GM23338 (cell line): ENCODE measurements around the gene TBC1D2B. TPM values are rescaled to one million over a fixed set of nuclear protein-coding genes. Genes with fewer than 3 reads are reported as not detected.
"Not testable (repeated sequence)": the region's sequence is repeated elsewhere in the genome, so short reads cannot be mapped to it uniquely, and the experiment has no call there.

Source experiments
- ATAC-seq: fragments of 200-7000 bp; cut with Tn5 transposase; 3 replicates; pipeline ENCODE4 v1.9.1; 2020
- DNase-seq: peaks from one replicate; pipeline ENCODE4 v3.0.0-alpha.2; 2015; ENCODE audit warnings: low spot score
- H2AFZ ChIP-seq: fragments of 200-600 bp; sonication (generic); 2 replicates; pipeline ENCODE4 v1.8.0; 2016; ENCODE audit warnings: antibody characterized with exemption, mild to moderate bottlenecking, moderate library complexity
- H3F3A ChIP-seq: fragments of 200-600 bp; sonication (generic); replicated peaks from 2 replicates; pipeline ENCODE4 v1.8.0; 2017; ENCODE audit warnings: antibody characterized with exemption, mixed run types, low read depth
- H3K27ac ChIP-seq: fragments of 200-600 bp; sonication (generic); 2 replicates; pipeline ENCODE4 v1.6.1; 2016; ENCODE audit warnings: low read depth
- H3K27me3 ChIP-seq: fragments of 200-600 bp; sonication (generic); 2 replicates; pipeline ENCODE4 v1.8.0; 2016; ENCODE audit warnings: mild to moderate bottlenecking, mixed run types, moderate library complexity; ENCODE audit not compliant: insufficient read depth
- H3K36me3 ChIP-seq: fragments of 200-600 bp; sonication (generic); 2 replicates; pipeline ENCODE4 v1.8.0; 2016; ENCODE audit warnings: mild to moderate bottlenecking; ENCODE audit not compliant: insufficient read depth
- H3K4me1 ChIP-seq: fragments of 200-600 bp; sonication (generic); 2 replicates; pipeline ENCODE4 v1.8.0; 2016; ENCODE audit warnings: mild to moderate bottlenecking, moderate library complexity; ENCODE audit not compliant: insufficient read depth
- H3K4me2 ChIP-seq: fragments of 200-600 bp; sonication (generic); 2 replicates; pipeline ENCODE4 v1.7.1; 2017; ENCODE audit warnings: mixed run types
- H3K4me3 ChIP-seq: fragments of 200-600 bp; sonication (generic); 2 replicates; pipeline ENCODE4 v1.6.1; 2016; ENCODE audit warnings: mixed run types
- H3K79me2 ChIP-seq: fragments of 200-600 bp; sonication (generic); replicated peaks from 2 replicates; pipeline ENCODE4 v1.8.0; 2017; ENCODE audit warnings: mild to moderate bottlenecking; ENCODE audit not compliant: insufficient read depth
- H3K9me2 ChIP-seq: fragments of 200-600 bp; sonication (generic); 2 replicates; pipeline ENCODE4 v1.8.0; 2017; ENCODE audit not compliant: insufficient read depth
- H4K20me1 ChIP-seq: fragments of 200-600 bp; sonication (generic); replicated peaks from 2 replicates; pipeline ENCODE4 v1.8.0; 2017; ENCODE audit warnings: mild to moderate bottlenecking; ENCODE audit not compliant: insufficient read depth
- H3K27ac Mint-ChIP-seq: 2 replicates; pipeline ENCODE4 v1.8.0; 2020; ENCODE audit warnings: inconsistent platforms, mild to moderate bottlenecking, moderate library complexity, mixed read lengths
- H3K27me3 Mint-ChIP-seq: 3 replicates; pipeline ENCODE4 v1.8.0; 2022; ENCODE audit warnings: low read depth, mild to moderate bottlenecking, moderate library complexity, mixed read lengths, inconsistent platforms; ENCODE audit not compliant: insufficient read depth, poor library complexity
- H3K36me3 Mint-ChIP-seq: 3 replicates; pipeline ENCODE4 v1.8.0; 2021; ENCODE audit warnings: low read depth, mild to moderate bottlenecking, inconsistent platforms, moderate library complexity, mixed read lengths
- H3K4me1 Mint-ChIP-seq: 3 replicates; pipeline ENCODE4 v1.8.0; 2020; ENCODE audit warnings: mild to moderate bottlenecking, inconsistent platforms, mixed read lengths
- H3K4me3 Mint-ChIP-seq: 3 replicates; pipeline ENCODE4 v1.8.0; 2021; ENCODE audit warnings: moderate library complexity, mild to moderate bottlenecking, inconsistent platforms, mixed read lengths
- H3K9me3 Mint-ChIP-seq: 3 replicates; pipeline ENCODE4 v1.8.0; 2020; ENCODE audit warnings: moderate library complexity, mild to moderate bottlenecking, inconsistent platforms, mixed read lengths
- POLR2AphosphoS5 ChIP-seq: IDR thresholded peaks from 2 replicates; pipeline ENCODE4 v1.6.1; 2016; ENCODE audit warnings: antibody characterized with exemption, low read depth
- polyA plus RNA-seq: library from polyadenylated mRNA; unstranded; fragments of >200 nt; fragmentation: Nextera tagmentation; extraction: Ambion mirVana; gene quantifications from 2 replicates; pipeline ENCODE4 v1.2.1, GENCODE V29; 2016
- total RNA-seq: library from RNA; depleted of rRNA; stranded (reverse); fragments of >200 nt; shearing (Covaris generic); gene quantifications from 2 replicates; pipeline ENCODE4 v1.2.3, GENCODE V29; 2014
- TF ChIP-seq, protein P1 (sequence below): IDR thresholded peaks from one replicate; pipeline ENCODE4 v1.6.1; 2018; ENCODE audit warnings: antibody characterized with exemption; ENCODE audit not compliant: unreplicated experiment

The TBC1D2B gene
- total and polyA plus RNA-seq, 2 experiments from 2014 or later: 3.6 to 17.8 TPM

DNA sequence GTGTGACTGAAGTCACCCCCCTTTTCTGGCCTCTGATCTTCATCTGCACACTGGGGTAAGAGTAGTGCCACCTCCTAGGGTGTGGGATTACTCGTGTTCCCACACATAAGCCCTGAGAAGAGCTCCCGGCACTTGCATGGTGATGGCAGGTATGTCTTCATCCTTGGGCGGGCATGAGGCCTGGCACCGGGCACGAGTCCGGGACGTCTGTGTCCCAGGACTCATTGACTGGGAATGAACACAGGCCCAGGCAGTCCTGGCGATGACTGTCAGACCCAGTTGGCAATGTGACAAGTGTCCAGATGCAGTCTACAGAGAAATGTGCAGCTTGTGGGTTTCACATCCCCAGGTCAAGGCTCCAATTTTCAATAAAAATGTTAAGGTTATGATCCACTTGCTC lies 78.9 kb downstream of the TBC1D2B start (continued):
- TF ChIP-seq, protein P1, sequence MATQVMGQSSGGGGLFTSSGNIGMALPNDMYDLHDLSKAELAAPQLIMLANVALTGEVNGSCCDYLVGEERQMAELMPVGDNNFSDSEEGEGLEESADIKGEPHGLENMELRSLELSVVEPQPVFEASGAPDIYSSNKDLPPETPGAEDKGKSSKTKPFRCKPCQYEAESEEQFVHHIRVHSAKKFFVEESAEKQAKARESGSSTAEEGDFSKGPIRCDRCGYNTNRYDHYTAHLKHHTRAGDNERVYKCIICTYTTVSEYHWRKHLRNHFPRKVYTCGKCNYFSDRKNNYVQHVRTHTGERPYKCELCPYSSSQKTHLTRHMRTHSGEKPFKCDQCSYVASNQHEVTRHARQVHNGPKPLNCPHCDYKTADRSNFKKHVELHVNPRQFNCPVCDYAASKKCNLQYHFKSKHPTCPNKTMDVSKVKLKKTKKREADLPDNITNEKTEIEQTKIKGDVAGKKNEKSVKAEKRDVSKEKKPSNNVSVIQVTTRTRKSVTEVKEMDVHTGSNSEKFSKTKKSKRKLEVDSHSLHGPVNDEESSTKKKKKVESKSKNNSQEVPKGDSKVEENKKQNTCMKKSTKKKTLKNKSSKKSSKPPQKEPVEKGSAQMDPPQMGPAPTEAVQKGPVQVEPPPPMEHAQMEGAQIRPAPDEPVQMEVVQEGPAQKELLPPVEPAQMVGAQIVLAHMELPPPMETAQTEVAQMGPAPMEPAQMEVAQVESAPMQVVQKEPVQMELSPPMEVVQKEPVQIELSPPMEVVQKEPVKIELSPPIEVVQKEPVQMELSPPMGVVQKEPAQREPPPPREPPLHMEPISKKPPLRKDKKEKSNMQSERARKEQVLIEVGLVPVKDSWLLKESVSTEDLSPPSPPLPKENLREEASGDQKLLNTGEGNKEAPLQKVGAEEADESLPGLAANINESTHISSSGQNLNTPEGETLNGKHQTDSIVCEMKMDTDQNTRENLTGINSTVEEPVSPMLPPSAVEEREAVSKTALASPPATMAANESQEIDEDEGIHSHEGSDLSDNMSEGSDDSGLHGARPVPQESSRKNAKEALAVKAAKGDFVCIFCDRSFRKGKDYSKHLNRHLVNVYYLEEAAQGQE: no peak
- TF ChIP-seq POLR2AphosphoS5: no peak

DNA sequence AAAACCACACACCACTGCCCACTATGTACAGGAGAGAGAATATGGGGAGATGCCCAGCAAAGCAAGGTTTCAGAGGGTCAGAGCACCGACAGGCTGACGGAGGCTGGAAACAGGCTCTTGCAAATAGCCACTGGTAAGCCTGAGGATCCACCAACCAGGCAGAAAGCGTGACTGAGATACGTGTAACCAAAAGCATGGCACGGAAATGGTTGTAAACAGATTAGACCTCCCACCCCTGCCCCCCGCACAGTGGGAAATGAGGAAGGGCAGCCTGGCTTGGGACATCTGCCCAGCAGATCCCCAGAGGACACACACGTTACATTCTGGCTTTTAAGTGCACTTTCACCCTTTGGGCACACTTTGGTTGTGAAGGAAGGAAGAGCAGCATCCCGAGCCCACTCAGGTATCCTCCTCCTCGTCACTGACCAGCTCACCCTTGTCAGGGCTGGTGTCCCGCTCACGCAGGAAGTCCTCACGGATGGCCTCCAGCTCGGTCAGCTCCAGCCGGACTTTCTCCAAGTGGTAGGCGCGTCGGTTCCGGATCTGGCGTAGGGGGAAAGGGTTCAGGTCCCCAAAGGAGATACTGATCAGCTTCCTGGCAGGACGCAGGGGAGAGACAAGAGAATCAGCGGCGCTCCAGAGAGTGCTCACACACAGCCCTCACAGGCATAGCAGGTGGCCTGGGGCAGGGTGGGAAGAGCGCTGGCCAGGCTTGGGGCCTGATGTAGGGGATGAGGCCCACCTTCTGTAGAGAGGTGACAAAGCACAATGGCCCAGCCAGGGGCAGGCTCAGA lies 79.6 kb downstream of the TBC1D2B start:
- not testable (repeated sequence) for H3F3A ChIP-seq, H3K4me3 ChIP-seq, H4K20me1 ChIP-seq, H3K4me1 Mint-ChIP-seq, H3K4me3 Mint-ChIP-seq, H3K79me2 ChIP-seq, H3K27me3 Mint-ChIP-seq, H3K9me2 ChIP-seq, H3K4me1 ChIP-seq, H3K4me2 ChIP-seq, H2AFZ ChIP-seq, H3K27ac Mint-ChIP-seq, ATAC-seq, DNase-seq, H3K9me3 Mint-ChIP-seq, H3K36me3 Mint-ChIP-seq, H3K36me3 ChIP-seq, H3K27me3 ChIP-seq, H3K27ac ChIP-seq

DNA sequence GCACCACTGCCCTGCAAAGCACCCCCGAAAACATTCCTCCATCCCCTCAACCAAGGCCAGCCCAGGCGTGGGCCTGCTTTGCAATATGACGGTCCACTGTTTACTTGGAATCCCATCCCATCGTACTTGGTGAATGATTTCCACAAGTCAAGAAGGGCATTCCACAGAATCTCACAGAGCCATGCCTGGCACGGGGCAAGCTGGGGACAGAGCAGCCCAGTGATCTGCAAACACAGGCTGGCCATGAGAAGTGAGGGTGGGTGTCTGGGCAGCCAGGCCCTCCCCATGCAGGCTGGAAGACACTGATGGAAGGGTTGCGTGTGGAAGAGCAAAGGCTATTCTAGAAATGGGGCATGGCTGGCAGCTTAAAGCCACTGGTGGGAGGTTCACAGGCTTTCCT lies 80.3 kb downstream of the TBC1D2B start:
- H3K4me3 Mint-ChIP-seq, H3K9me3 Mint-ChIP-seq: not testable (repeated sequence)

DNA sequence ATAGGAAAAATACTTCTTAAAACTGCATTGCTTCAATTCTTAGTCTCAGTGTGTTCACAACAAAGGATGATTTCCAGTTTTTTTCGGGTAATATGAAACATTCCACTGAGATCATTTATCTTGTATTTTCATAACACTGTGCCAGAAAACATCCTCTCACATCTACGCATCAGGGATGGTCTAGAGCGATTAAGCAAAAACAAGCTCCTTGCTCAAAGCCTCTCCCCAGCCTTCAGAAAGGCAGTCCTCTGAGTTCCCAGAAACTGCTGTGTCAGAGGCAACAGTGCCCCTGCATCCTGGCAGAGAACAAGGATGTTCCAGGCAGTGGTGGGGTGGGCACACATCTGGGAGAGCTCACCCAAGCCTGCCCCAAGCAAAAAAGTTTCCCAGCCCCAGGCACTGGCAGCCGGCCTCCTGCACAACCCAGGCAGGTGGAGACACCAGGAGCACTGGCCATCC lies 80.8 kb downstream of the TBC1D2B start:
- not testable (repeated sequence) for ATAC-seq, H3K27ac Mint-ChIP-seq, H3K4me1 Mint-ChIP-seq

More for the DNA sequence above, 80.3 kb downstream of the TBC1D2B start:
- H3K9me2 ChIP-seq, H3K4me1 Mint-ChIP-seq, H3K4me3 ChIP-seq, H3K36me3 Mint-ChIP-seq, H3K79me2 ChIP-seq, ATAC-seq, DNase-seq, H3K4me2 ChIP-seq, H3K27ac ChIP-seq, H3K27ac Mint-ChIP-seq, H4K20me1 ChIP-seq, H3K27me3 ChIP-seq, H3K4me1 ChIP-seq, H3K36me3 ChIP-seq, H3F3A ChIP-seq, H3K27me3 Mint-ChIP-seq, H2AFZ ChIP-seq: not testable (repeated sequence)

DNA sequence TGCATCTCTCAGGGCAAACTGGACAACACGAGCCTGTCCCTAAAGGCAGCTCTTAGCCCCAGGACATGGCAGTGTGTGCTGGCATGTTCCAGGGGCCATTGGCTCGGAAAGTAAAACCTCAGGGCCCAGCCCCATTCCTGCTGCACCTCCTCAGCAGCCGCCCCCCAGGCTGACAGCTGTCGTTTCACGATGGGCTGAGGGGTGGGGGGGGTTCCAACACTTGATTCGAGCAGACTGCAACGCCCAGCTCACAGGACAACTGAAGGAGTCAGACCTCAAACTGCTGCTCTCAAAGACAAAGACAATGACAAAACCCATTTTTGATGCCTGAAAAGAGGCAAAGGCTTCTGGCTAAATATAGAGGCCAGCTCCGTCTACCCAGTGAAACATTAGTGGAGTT lies 81.3 kb downstream of the TBC1D2B start:
- H4K20me1 ChIP-seq, H3K27me3 Mint-ChIP-seq, H3K36me3 Mint-ChIP-seq, H3K9me3 Mint-ChIP-seq, H3K4me3 ChIP-seq, H3K4me2 ChIP-seq, H3K27ac Mint-ChIP-seq, H3K9me2 ChIP-seq, H3K79me2 ChIP-seq, H3K36me3 ChIP-seq, ATAC-seq, H3K4me1 ChIP-seq, DNase-seq, H2AFZ ChIP-seq, H3K27ac ChIP-seq, H3F3A ChIP-seq, H3K27me3 ChIP-seq, H3K4me3 Mint-ChIP-seq, H3K4me1 Mint-ChIP-seq: not testable (repeated sequence)

More for the DNA sequence above, 80.8 kb downstream of the TBC1D2B start:
- H2AFZ ChIP-seq, H3K4me1 ChIP-seq, H3K27me3 ChIP-seq, H3F3A ChIP-seq, H3K9me3 Mint-ChIP-seq, H4K20me1 ChIP-seq, H3K27me3 Mint-ChIP-seq, H3K36me3 ChIP-seq, DNase-seq, H3K27ac ChIP-seq, H3K79me2 ChIP-seq, H3K36me3 Mint-ChIP-seq, H3K4me2 ChIP-seq, H3K4me3 ChIP-seq, H3K4me3 Mint-ChIP-seq, H3K9me2 ChIP-seq: not testable (repeated sequence)

DNA sequence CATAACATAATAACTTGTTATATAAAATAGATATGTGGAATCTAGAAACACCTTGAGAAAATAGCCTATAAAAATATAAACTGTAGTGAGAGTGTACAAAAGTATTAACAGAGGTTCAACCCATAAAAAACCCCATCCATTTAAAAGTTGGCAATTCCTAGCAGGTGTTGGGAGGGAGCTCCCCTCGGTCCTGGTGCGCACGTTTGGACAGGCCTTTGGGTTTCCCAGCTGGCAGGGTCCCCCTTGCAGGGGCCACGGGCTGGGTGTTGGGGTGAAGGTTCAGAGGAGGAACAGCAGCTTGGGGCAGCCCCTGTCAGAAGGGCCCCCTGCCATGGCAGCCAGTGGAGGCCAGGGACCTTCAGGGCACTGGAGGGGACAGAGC lies 82.0 kb downstream of the TBC1D2B start:
- H3K9me2 ChIP-seq, H3K4me2 ChIP-seq, H4K20me1 ChIP-seq, H3K27ac Mint-ChIP-seq, DNase-seq, H3K27ac ChIP-seq, ATAC-seq, H3K36me3 ChIP-seq, H3F3A ChIP-seq, H3K9me3 Mint-ChIP-seq, H3K27me3 ChIP-seq, H3K27me3 Mint-ChIP-seq, H3K79me2 ChIP-seq, H3K4me3 Mint-ChIP-seq, H2AFZ ChIP-seq, H3K4me3 ChIP-seq, H3K4me1 ChIP-seq, H3K36me3 Mint-ChIP-seq: not testable (repeated sequence)
- H3K4me1 Mint-ChIP-seq: peaks cover 14% of the 10 kb centered on the region
